Activated CD8-positive, alpha-beta T cell treated with anti-CD3 and anti-CD28 coated beads for 36 hours (primary cell): Measurements from ENCODE around the gene PTPN14. TPM values are rescaled to one million over a fixed set of nuclear protein-coding genes. Genes with fewer than 3 reads are reported as not detected.
"Not testable (repeated sequence)": the region's sequence is repeated elsewhere in the genome, so short reads cannot be mapped to it uniquely, and the experiment has no call there.

Experiments
- ATAC-seq: fragments of 200-7000 bp; cut with Tn5 transposase; one replicate; pipeline ENCODE4 v1.10.0; 2021; ENCODE audit warnings: mild to moderate bottlenecking, moderate library complexity
- CTCF ChIA-PET: fragments of 350-600 bp; sonication (Branson Sonifier 250); formaldehyde crosslinking; loops from one replicate; lab custom pipeline; 2021; ENCODE audit warnings: antibody characterized with exemption; lab: Charles Lee
- POLR2A ChIA-PET: fragments of 350-600 bp; sonication (Branson Sonifier 250); formaldehyde crosslinking; loops from one replicate; lab custom pipeline; 2021; ENCODE audit warnings: antibody characterized with exemption; lab: Charles Lee
- DNase-seq: peaks from one replicate; pipeline ENCODE4 v3.0.0-alpha.2; 2020
- H3K27ac Mint-ChIP-seq: one replicate; pipeline ENCODE4 v1.8.0; 2021; ENCODE audit warnings: mild to moderate bottlenecking, mixed read lengths
- H3K27me3 Mint-ChIP-seq: one replicate; pipeline ENCODE4 v1.8.0; 2021; ENCODE audit warnings: mixed read lengths
- H3K36me3 Mint-ChIP-seq: one replicate; pipeline ENCODE4 v1.8.0; 2021; ENCODE audit warnings: low read depth, mixed read lengths
- H3K4me1 Mint-ChIP-seq: one replicate; pipeline ENCODE4 v1.8.0; 2021; ENCODE audit warnings: low read depth, mixed read lengths
- H3K4me3 Mint-ChIP-seq: one replicate; pipeline ENCODE4 v1.8.0; 2021; ENCODE audit warnings: mild to moderate bottlenecking, moderate library complexity, mixed read lengths
- H3K9me3 Mint-ChIP-seq: one replicate; pipeline ENCODE4 v1.8.0; 2021; ENCODE audit warnings: mixed read lengths
- CTCF ChIP-seq: fragments of 200-600 bp; IDR thresholded peaks from one replicate; pipeline ENCODE4 v1.8.0; 2022; ENCODE audit warnings: antibody characterized with exemption, mild to moderate bottlenecking
- intact Hi-C: fragments of 100-400 bp; cut with micrococcal nuclease; formaldehyde crosslinking; loops from one replicate; pipeline ENCODE4 v1.10.0; 2022
- total RNA-seq, 2 experiments: library from RNA; stranded (reverse); gene quantifications; one replicate each; pipeline ENCODE4 v1.2.3, GENCODE V29; 2021

The PTPN14 gene
- total RNA-seq, 2 experiments from 2014 or later, result 0.27 to 0.34 TPM

GRCh38 chr1:214485151-214485550, 66.3 kb downstream of the PTPN14 start:
- Mint-ChIP-seq H3K27me3 (peaks cover 5% of the 10 kb centered on the region), H3K27ac (no peak overlapping the region), H3K9me3 (no peaks in the 10 kb centered on the region), H3K4me3 (no peak overlapping the region), H3K36me3 (no peaks in the 10 kb centered on the region), H3K4me1 (no peaks in the 10 kb centered on the region)
- POLR2A ChIA-PET, result no interaction called here
- TF ChIP-seq CTCF, result no peak
- DNase-seq, result no peak
- CTCF ChIA-PET, result interaction anchor here (0.6 kb wide), 1 partner anchor 16 kb away, joined by 4 read pairs; no protein-coding TSS in a partner anchor
- intact Hi-C loops, result no loop called here
- no peak for ATAC-seq

- ATAC-seq, DNase-seq, H3K36me3 Mint-ChIP-seq, H3K4me3 Mint-ChIP-seq, H3K4me1 Mint-ChIP-seq, POLR2A ChIA-PET, H3K27me3 Mint-ChIP-seq, intact Hi-C loops, CTCF ChIA-PET, H3K9me3 Mint-ChIP-seq, H3K27ac Mint-ChIP-seq: not testable (repeated sequence)
Measured at GRCh38 chr1:214483180-214483579, 68.2 kb downstream of the PTPN14 start.

GRCh38 chr1:214481983-214482634, 69.3 kb downstream of the PTPN14 start:
- ATAC-seq, intact Hi-C loops, H3K4me3 Mint-ChIP-seq, POLR2A ChIA-PET, H3K36me3 Mint-ChIP-seq, DNase-seq, H3K9me3 Mint-ChIP-seq, H3K27me3 Mint-ChIP-seq, H3K27ac Mint-ChIP-seq, CTCF ChIA-PET, H3K4me1 Mint-ChIP-seq: not testable (repeated sequence)

GRCh38 chr1:214476986-214477870, 74.2 kb downstream of the PTPN14 start:
- Mint-ChIP-seq H3K36me3 (no peaks in the 10 kb centered on the region), H3K9me3 (no peaks in the 10 kb centered on the region), H3K27me3 (peaks cover 26% of the 10 kb centered on the region), H3K27ac (no peak overlapping the region), H3K4me1 (no peaks in the 10 kb centered on the region), H3K4me3 (no peak overlapping the region)
- ChIA-PET CTCF (interaction anchor here (1.2 to 1.6 kb wide), 2 partner anchors 149 to 216 kb away, joined by 3 to 4 read pairs; no protein-coding TSS in a partner anchor), POLR2A (no interaction called here)
- DNase-seq, result no peak
- intact Hi-C loops, result no loop called here
- TF ChIP-seq CTCF, result no peak
- ATAC-seq, result no peak

GRCh38 chr1:214476229-214476985, 75.0 kb downstream of the PTPN14 start:
- TF ChIP-seq CTCF, result no peak
- H3K4me1 Mint-ChIP-seq, result peaks cover 5% of the 10 kb centered on the region
- ChIA-PET POLR2A (no interaction called here), CTCF (interaction anchor here (1.1 to 1.6 kb wide), 2 partner anchors 148 to 215 kb away, joined by 4 read pairs; no protein-coding TSS in a partner anchor)
- H3K9me3 Mint-ChIP-seq, result no peaks in the 10 kb centered on the region
- no peak overlapping the region for H3K4me3 Mint-ChIP-seq
- H3K36me3 Mint-ChIP-seq, result no peaks in the 10 kb centered on the region
- H3K27me3 Mint-ChIP-seq, result peaks cover 29% of the 10 kb centered on the region
- ATAC-seq, result no peak
- DNase-seq, result no peak
- no peak overlapping the region for H3K27ac Mint-ChIP-seq
- intact Hi-C loops, result no loop called here
